HL-60/S4 treated with phorbol 12-myristate 13-acetate at 8.2 ng/mL for 4 days and 3 days (cell line): ENCODE data around the gene MYO18A.

Source experiments
- in situ Hi-C: fragments of 300-500 bp; cut with MboI; formaldehyde crosslinking; loops from 2 replicates; pipeline ENCODE4 v1.15.0; 2022; ENCODE audit warnings: low sequenced_read_pairs

Gene MYO18A

GRCh38 chr17:29168079-29168758 is 12.0 kb downstream of the MYO18A start:
- in situ Hi-C loops = no loop called here

GRCh38 chr17:29167393-29168078 is 12.7 kb downstream of the MYO18A start:
- in situ Hi-C loops = no loop called here

GRCh38 chr17:29166507-29166887 is 13.7 kb downstream of the MYO18A start:
- in situ Hi-C loops = no loop called here

GRCh38 chr17:29165800-29166506 is 14.2 kb downstream of the MYO18A start:
- in situ Hi-C loops = no loop called here

- in situ Hi-C loops = no loop called here
These were observed 14.9 kb downstream of the MYO18A start for GRCh38 chr17:29165261-29165660.

- in situ Hi-C loops = no loop called here
These were observed 16.6 kb downstream of the MYO18A start for GRCh38 chr17:29163563-29163962.

GRCh38 chr17:29162909-29163341 is 17.3 kb downstream of the MYO18A start:
- in situ Hi-C loops = no loop called here

GRCh38 chr17:29162082-29162908 is 17.9 kb downstream of the MYO18A start:
- in situ Hi-C loops = no loop called here

- in situ Hi-C loops = no loop called here
These were observed 19.9 kb downstream of the MYO18A start for GRCh38 chr17:29160253-29160652.

- in situ Hi-C loops = no loop called here
These were observed 20.8 kb downstream of the MYO18A start for GRCh38 chr17:29159306-29159860.

GRCh38 chr17:29158488-29159275 is 21.5 kb downstream of the MYO18A start:
- in situ Hi-C loops = no loop called here

- in situ Hi-C loops = no loop called here
These were observed 22.1 kb downstream of the MYO18A start for GRCh38 chr17:29158096-29158487.

- in situ Hi-C loops = no loop called here
These were observed 22.9 kb downstream of the MYO18A start for GRCh38 chr17:29157310-29157709.

GRCh38 chr17:29156781-29157180 is 23.4 kb downstream of the MYO18A start:
- in situ Hi-C loops = no loop called here

- in situ Hi-C loops = no loop called here
These were observed 24.2 kb downstream of the MYO18A start for GRCh38 chr17:29155966-29156338.

GRCh38 chr17:29155227-29155965 is 24.8 kb downstream of the MYO18A start:
- in situ Hi-C loops = no loop called here

- in situ Hi-C loops = no loop called here
These were observed 25.5 kb downstream of the MYO18A start for GRCh38 chr17:29154516-29155226.

- in situ Hi-C loops = no loop called here
These were observed 28.6 kb downstream of the MYO18A start for GRCh38 chr17:29151567-29151966.

- in situ Hi-C loops = no loop called here
These were observed 30.0 kb downstream of the MYO18A start for GRCh38 chr17:29150161-29150560.
